Type B pancreatic cell (in vitro differentiated cells): ENCODE results near the gene THADA. TPM values are rescaled to one million over a fixed set of nuclear protein-coding genes. Genes with fewer than 3 reads are reported as not detected.
"Not testable (repeated sequence)": the region's sequence is repeated elsewhere in the genome, so short reads cannot be mapped to it uniquely, and the experiment has no call there.

Source experiments
- DNase-seq: peaks from one replicate; pipeline ENCODE4 v3.0.0; 2021; ENCODE audit warnings: mixed read lengths; ENCODE audit not compliant: unreplicated experiment; ENCODE audit errors: extremely low spot score
- H3K27ac Mint-ChIP-seq: 2 replicates; pipeline ENCODE4 v1.8.0; 2021; ENCODE audit warnings: mild to moderate bottlenecking, mixed read lengths
- H3K27me3 Mint-ChIP-seq: 2 replicates; pipeline ENCODE4 v1.8.0; 2021; ENCODE audit warnings: mixed read lengths
- H3K36me3 Mint-ChIP-seq: 2 replicates; pipeline ENCODE4 v1.8.0; 2021; ENCODE audit warnings: mixed read lengths
- H3K4me1 Mint-ChIP-seq: one replicate; pipeline ENCODE4 v1.8.0; 2021; ENCODE audit warnings: mixed read lengths; ENCODE audit not compliant: unreplicated experiment
- H3K4me3 Mint-ChIP-seq: 2 replicates; pipeline ENCODE4 v1.8.0; 2021; ENCODE audit warnings: mild to moderate bottlenecking, mixed read lengths
- H3K9me3 Mint-ChIP-seq: 2 replicates; pipeline ENCODE4 v1.8.0; 2021; ENCODE audit warnings: mixed read lengths
- total RNA-seq: library from RNA; stranded (reverse); gene quantifications from 2 replicates; pipeline ENCODE4 v1.2.1, GENCODE V29; 2021; ENCODE audit warnings: low replicate concordance
- TF ChIP-seq, protein P1 (sequence below): fragments of 200-600 bp; sonication (generic); conservative IDR thresholded peaks from 2 replicates; pipeline ENCODE4 v1.5.0; 2021; ENCODE audit warnings: antibody characterized with exemption, mild to moderate bottlenecking

Gene THADA
- total RNA-seq, 1 donor from 2014 or later = 35.6 TPM

- no peaks in the 10 kb centered on the region for H3K36me3 Mint-ChIP-seq
- DNase-seq = no peak
- TF ChIP-seq, protein P1, sequence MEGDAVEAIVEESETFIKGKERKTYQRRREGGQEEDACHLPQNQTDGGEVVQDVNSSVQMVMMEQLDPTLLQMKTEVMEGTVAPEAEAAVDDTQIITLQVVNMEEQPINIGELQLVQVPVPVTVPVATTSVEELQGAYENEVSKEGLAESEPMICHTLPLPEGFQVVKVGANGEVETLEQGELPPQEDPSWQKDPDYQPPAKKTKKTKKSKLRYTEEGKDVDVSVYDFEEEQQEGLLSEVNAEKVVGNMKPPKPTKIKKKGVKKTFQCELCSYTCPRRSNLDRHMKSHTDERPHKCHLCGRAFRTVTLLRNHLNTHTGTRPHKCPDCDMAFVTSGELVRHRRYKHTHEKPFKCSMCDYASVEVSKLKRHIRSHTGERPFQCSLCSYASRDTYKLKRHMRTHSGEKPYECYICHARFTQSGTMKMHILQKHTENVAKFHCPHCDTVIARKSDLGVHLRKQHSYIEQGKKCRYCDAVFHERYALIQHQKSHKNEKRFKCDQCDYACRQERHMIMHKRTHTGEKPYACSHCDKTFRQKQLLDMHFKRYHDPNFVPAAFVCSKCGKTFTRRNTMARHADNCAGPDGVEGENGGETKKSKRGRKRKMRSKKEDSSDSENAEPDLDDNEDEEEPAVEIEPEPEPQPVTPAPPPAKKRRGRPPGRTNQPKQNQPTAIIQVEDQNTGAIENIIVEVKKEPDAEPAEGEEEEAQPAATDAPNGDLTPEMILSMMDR = no peak
- H3K27ac Mint-ChIP-seq = no peak overlapping the region
- peaks cover 13% of the 10 kb centered on the region for H3K4me1 Mint-ChIP-seq
- peak overlapping the region; percentile 89 for H3K4me3 Mint-ChIP-seq
- H3K27me3 Mint-ChIP-seq = peaks cover 35% of the 10 kb centered on the region
- H3K9me3 Mint-ChIP-seq = no peaks in the 10 kb centered on the region
These were observed 40.8 kb upstream of the THADA start for GRCh38 chr2:43636621-43637020.

- H3K9me3 Mint-ChIP-seq, H3K27ac Mint-ChIP-seq, DNase-seq, H3K36me3 Mint-ChIP-seq: not testable (repeated sequence)
- Mint-ChIP-seq H3K27me3 (peaks cover 35% of the 10 kb centered on the region), H3K4me3 (peak overlapping the region; percentile 26), H3K4me1 (peaks cover 13% of the 10 kb centered on the region)
These were observed 40.3 kb upstream of the THADA start for GRCh38 chr2:43636153-43636552.

DNA sequence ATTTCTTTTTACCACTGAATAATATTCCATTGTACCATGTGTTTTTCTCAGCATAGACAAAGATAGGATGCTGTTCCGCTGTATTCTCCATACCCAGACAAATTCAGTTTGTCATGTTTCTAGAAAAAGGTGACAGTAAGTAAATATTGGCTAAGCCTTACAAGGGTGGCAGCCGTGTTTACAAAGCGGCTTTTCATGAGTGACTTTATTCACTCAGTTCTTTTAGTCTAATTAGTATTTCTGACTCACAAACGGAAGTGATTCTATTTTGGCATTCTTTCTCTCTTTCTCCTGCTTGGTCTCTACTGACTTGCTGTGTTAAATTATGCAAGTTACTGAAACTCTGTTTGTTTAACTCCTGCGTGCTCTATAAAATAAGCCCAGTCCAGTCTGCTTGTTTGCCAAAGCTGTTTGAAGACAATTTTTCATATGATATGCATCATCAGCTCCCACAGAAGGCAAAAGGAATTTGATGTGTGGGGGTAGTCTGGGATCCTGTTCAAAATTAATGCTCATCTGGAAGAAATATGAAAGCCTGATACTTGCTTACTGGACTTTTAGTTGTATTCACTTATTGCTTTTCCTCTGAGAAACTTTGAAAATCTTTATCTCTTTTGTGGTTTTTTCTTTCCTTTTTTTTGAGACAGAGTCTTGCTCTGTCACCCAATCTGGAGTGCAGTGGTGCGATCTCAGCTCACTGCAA lies 38.9 kb upstream of the THADA start:
- Mint-ChIP-seq H3K4me1 (peaks cover 13% of the 10 kb centered on the region), H3K4me3 (no peak overlapping the region), H3K9me3 (no peaks in the 10 kb centered on the region), H3K36me3 (no peaks in the 10 kb centered on the region), H3K27me3 (peaks cover 35% of the 10 kb centered on the region), H3K27ac (no peak overlapping the region)
- TF ChIP-seq, protein P1 = no peak
- no peak for DNase-seq

DNA sequence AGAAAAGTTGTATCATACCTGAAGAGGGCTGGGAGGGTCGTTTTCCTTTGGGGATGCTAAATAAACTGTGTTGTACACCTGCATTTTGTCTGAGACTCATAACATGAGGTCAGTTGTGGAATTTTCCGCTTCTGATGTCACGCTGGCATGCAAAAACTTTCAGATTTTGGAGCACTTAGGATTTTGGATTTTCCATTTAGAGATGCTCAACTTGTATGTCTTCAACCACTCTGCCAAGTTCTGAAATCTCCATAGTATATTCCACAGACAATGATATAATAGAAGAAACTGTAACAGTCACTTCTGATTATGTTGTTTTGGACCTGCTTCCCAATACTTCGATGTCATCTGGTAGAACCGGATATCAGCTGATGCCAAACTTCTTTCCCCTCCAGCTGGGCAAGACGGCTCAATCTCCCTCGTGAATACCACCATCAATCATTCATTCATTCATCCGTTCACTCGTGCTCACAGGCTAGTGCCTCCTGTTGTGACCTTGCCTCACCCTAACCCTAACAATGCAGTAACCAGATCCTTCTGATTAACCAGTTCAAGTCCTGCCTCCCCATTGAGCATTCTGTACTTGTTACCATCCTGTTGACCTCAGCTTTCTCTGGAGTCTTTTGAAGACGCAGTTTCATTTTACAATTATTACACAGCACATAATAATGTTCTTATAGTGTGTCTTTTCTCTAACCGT lies 35.9 kb upstream of the THADA start:
- no peaks in the 10 kb centered on the region for H3K9me3 Mint-ChIP-seq

GRCh38 chr2:43622931-43623451 lies 27.2 kb upstream of the THADA start:
- H3K9me3 Mint-ChIP-seq = no peaks in the 10 kb centered on the region
- no peak overlapping the region for H3K27ac Mint-ChIP-seq
- peaks cover 4% of the 10 kb centered on the region for H3K27me3 Mint-ChIP-seq
- no peak overlapping the region for H3K4me3 Mint-ChIP-seq
- DNase-seq = no peak
- H3K4me1 Mint-ChIP-seq = no peaks in the 10 kb centered on the region
- TF ChIP-seq, protein P1 = no peak
- H3K36me3 Mint-ChIP-seq = no peaks in the 10 kb centered on the region

More for the DNA sequence above, 35.9 kb upstream of the THADA start:
- TF ChIP-seq, protein P1 = no peak
- DNase-seq = no peak
- H3K27ac Mint-ChIP-seq = no peak overlapping the region
- H3K4me1 Mint-ChIP-seq = peaks cover 13% of the 10 kb centered on the region
- peaks cover 25% of the 10 kb centered on the region for H3K27me3 Mint-ChIP-seq
- H3K36me3 Mint-ChIP-seq = no peaks in the 10 kb centered on the region
- no peak overlapping the region for H3K4me3 Mint-ChIP-seq

DNA sequence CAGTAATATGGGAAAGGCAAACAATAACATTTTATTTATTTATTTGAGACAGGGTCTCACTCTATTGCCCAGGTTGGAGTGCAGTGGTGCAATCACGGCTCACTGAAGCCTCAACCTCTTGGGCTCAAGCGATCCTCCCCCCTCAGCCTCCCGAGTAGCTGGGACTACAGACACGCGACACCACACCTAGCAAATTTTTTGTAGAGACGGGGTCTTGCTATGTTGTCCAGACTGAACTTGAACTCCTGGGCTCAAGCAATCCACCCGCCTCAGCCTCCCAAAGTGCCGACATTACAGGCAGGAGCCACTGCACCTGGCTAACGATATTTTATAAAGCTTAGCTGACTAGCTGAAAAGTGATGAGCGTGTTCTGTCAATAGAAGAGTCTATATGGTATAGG lies 23.7 kb upstream of the THADA start:
- no peak for DNase-seq
- no peaks in the 10 kb centered on the region for H3K9me3 Mint-ChIP-seq
- no peaks in the 10 kb centered on the region for H3K36me3 Mint-ChIP-seq
- no peaks in the 10 kb centered on the region for H3K4me1 Mint-ChIP-seq
- no peak overlapping the region for H3K4me3 Mint-ChIP-seq
- peaks cover 4% of the 10 kb centered on the region for H3K27me3 Mint-ChIP-seq
- TF ChIP-seq, protein P1 = no peak
- H3K27ac Mint-ChIP-seq = no peak overlapping the region
